GM18868 (cell line): ENCODE results near the gene GPS2.
"Not testable (repeated sequence)": the region's sequence is repeated elsewhere in the genome, so short reads cannot be mapped to it uniquely, and the experiment has no call there.

Source experiments
- ATAC-seq: cut with Tn5 transposase; IDR thresholded peaks from one replicate; pipeline ENCODE4 v1.9.1; 2021; ENCODE audit warnings: mild to moderate bottlenecking, moderate library complexity; ENCODE audit not compliant: unreplicated experiment

The GPS2 gene

DNA sequence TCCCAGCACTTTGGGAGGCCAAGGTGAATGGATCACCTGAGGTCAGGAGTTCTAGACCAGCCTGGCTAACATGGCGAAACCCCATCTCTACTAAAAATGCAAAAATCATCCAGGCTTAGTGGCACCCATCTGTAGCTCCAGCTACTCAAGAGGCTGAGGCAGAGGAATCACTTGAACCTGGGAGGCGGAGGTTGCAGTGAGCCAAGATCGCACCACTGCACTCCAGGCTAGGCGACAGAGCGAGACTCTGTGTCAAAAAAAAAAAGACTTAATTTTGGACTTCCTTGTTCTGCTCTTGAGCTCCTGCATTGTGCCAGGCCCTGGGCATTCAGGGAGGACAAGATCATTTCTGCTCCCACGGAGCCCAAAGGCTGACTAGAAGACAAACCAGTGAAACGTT lies 22.4 kb upstream of the GPS2 start:
- ATAC-seq = not testable (repeated sequence)

DNA sequence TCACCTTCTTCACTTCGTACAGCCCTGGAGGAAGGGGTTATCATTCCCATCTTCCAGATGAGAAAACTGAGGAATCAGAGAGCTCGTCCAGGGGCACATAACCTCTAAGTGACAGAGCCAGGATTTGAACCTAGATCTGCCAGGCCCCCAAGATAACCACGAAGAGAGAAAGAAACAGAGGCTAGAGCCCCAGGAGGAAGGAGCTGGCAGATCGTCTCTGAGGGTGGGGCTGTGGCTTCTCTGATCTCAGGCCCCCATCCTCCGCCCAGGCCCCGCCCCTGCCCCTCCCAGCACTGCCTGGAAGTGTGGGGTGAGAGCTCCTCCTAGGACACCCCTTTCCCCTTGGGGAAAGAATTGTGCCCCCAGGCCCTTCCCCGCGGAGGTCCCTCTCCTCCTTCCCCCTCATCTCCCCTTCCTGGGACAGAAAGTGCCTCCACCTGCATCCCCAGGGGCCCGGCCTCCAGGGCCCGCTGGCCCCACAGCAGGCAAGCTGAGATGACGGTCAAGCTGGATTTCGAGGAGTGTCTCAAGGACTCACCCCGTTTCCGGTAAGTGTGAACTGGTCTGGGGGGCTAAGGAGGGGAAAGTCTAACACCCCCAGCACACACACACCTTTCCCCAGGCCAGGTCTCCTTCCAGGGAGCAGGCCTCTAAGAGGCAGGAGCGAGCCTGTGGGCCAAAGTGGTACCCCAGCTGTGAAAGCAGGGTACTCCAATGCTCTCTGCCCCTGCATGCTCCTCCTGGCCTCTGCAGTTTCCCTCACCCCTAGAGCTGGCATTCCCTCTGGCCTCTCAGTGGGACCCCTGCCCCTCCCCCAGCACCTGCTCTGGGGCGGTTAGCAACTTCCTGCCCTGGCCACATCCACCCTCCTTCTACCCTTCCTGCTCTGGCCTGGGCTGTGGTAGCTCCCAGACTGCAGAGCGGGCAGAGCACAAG lies 21.3 kb upstream of the GPS2 start, which contains the start of gene ACAP1:
Gene ACAP1, plus strand, starts transcription at position 290 of the 936 bp plus-strand sequence. Its CDS starts 206 bp downstream, at position 496.
- ATAC-seq = peak; percentile 64

DNA sequence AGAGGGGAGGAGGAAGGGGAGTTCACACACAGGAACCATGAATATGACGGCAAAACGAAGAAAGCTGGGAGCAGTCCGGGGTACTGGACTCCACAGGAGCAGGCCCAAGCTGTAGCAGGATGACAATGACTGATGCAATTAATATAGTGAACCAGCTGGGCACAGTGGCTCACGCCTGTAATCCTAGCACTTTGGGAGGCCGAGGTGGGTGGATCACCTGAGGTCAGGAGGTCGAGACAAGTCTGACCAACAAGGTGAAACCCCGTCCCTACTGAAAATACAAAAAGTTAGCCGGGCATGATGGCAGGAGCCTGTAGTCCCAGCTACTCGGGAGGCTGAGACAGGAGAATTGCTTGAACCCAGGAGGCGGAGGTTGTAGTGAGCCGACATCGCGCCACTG lies 20.6 kb upstream of the GPS2 start:
- not testable (repeated sequence) for ATAC-seq

DNA sequence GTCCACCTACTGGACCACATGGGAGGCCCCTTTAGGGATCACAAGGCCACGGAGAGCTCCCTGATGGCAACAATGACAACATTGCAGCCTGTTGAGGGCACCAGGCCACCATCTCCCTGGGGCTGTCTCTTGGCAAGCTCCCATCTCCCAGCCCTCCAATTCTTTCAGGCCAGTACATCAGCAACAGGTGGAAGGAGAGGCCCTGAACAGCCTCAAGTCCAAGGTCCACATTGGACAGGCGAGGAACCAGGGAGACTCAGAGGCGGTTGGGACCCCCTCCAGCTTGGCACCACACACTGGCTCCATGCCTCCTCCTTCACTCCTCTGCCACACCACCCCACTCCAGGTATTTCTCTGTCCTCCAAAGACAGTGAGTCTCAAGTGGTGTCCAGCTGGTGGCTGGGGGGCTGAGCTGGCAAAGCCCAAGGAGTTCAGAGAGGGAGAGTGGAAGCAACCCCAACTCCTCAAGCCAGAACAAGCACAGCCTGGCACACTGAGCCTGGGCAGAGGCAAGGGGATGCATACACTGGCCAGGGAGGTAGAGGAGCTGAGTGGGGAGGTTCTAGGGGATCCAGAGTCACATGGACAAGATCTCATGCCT lies 19.9 kb upstream of the GPS2 start:
- no peak for ATAC-seq

DNA sequence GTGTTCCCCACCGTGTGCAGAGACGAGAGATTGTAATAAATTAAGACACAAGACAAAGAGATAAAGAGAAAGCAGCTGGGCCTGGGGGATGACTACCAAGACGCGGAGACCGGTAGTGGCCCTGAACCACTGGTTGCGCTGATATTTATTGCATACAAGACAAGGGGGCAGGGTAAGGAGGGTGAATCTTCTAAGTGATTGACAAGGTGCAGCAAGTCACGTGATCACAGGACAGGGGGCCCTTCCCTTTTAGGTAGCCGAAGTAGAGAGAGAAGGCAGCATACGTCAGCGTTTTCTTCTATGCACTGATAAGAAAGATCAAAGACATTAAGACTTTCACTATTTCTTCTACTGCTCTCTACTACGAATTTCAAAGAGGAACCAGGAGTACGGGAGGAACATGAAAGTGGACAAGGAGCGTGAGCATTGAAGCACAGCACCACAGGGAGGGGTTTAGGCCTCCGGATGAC lies 17.5 kb upstream of the GPS2 start:
- ATAC-seq = not testable (repeated sequence)

DNA sequence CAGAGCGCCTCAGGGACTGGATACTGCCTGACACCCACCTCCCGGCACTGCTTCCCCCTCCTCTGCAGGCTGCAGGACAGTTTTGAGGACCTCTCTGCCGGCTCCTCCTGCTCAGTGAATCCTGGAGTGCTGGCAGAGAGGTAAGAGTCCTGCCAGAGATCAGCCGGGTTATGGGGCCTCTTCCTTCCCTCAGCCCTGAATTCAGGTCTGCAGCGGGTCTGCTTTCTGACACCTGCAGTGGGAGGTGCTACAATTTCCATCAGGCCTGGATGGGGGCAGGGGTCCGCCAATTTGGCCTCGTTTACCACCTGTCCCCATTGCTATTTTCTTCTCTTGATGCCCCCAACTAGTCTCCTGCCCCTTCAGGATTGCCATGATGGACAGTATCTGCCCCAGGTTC lies 17.0 kb upstream of the GPS2 start:
- ATAC-seq = no peak

DNA sequence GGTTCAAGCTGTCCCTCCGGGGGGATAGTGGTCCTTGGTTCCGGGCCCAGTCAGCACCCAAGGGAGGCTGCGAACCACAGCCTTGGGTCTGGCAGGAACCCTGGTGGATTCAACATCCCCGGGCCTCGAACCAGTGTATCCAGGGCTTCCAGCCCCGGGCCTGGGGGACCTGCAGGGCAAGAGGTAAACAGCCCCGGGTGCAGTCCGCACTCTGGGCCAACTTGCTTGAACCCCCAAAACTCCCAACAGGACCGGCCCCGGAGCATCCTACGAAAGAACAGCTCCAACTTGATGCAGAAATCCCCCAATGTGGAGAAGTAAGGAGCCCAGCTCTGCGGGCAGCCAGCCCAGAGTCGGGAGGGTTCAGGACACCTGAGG lies 15.5 kb upstream of the GPS2 start:
- no peak for ATAC-seq

DNA sequence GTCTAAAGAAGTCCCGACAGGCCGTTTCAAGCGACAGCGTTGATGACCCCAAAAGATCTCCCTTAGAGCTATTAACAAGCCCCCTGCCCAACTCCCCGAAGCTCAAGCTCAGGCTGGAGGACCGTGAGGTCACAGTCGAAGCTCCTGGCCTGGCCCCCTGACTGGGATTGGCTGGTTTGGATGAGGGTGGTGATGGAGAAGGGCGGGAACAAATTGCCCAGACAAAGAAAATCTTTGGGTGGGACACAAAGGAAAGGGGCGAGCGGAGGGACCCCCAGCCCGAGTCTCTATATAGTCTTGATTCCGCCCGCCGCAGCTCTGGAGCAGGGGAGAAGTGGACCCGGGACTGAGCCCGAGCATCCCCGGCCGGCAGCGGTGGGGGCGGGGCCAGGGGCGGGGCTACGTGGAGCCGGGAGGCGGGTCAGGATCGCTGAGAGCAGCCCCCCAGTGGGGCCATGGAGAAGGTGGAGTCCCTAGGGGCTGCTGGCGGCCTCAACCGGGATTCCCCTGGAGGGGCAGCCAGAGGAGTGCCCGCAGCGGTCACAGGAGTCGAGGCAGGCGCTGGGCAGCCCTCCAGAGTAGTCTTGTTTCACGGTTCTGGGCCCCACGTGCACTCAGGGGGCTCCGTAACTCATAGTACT lies 15.0 kb upstream of the GPS2 start:
- ATAC-seq = peak; percentile 30

DNA sequence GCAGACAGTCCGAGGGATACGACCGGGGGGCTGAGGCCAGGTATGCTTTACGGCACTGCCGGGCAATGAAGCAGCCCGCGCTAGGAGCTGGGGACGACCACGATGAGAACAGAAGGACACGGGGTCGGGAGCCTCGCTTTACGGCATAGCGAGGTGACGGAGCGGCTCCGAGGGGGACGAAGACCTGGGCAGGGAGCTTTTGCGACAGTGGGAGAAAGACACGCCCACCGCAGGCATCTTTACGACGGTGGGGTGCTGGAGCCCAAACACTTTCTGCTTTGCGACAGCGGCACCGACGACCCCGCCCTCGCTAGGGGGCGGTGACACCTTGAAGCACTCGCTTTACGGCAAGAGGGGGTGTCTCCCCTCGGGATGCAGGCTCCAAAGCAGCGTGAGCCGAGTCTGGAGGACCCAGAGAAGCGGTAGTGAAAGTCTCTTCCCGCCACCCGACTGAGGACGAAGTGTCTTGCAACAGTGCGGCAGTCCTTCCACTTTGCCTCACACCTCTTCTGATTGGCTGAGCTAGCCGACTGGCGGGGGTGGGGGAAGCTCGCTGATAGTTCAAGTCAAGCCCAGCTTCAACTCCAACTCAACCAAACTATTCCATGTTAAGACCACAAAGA lies 14.3 kb upstream of the GPS2 start:
- ATAC-seq = peak; percentile 60

DNA sequence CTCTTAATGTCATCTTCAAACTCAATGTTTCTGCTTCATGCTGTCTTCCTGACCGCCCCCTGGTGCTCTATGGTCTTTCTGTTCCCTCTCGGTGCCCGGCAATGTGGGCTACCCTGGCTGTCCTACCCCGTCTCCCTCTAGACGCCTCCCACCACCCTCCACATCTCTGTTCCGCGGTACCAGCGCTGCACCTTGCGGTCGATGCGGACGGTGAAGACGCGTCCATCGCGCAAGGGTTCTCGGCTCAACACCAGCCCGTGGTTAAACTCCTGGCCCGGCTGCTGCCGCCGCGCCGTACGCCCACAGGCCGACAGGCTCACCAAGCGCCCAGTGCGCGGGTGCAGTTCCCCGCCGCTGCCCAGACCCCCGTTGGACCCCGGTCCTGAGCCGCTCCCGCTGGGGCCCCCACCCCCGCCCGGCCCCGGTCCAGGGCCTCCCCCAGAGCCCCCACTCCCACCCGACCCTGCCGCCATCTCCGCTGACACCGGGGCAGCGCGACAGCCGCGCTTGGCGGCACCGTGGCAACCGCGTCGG lies 13.7 kb upstream of the GPS2 start, which contains the start of gene NEURL4:
Gene NEURL4, minus strand, starts transcription at position 496 of the 534 bp plus-strand sequence. Its CDS starts 23 bp downstream, at position 473.
- peak; percentile 6 for ATAC-seq

DNA sequence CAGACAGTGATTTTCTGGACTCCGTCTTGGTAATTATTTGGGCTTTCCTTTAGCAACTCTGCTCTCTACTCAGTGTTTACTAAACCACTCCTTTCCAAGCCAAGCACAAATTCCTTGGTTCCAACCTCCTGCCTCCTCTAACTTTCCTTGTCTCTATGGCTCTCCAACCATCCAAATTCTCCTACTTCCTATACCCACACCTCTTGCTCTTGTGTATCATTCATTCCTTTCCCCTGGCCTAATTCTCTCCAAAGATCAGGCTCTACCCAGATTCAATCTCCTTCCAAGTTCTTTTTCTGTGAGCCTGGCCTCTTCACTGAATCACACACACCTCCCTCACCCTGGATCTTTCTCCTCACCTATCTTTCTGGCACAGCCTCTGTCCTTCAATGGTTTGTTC lies 12.8 kb upstream of the GPS2 start:
- no peak for ATAC-seq

DNA sequence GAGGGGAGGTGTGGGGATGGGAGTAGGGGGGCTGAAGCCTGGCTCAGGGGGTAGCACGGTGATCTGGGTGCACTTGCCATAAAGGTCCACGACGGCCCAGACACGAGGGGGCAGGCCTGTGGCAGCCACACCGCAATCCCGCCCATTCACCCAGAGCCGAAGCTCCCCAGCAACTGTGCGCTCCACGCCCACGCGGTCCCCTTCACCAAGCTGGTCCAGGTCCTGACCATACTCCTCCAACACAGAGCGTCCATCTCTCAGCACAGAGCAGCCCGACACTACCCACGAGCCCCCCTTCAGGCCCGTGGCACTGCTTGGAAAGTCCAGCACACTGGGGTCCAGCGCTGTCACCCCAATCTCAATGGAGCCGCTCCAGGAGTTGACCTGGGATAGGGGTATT lies 12.3 kb upstream of the GPS2 start:
- ATAC-seq = no peak

DNA sequence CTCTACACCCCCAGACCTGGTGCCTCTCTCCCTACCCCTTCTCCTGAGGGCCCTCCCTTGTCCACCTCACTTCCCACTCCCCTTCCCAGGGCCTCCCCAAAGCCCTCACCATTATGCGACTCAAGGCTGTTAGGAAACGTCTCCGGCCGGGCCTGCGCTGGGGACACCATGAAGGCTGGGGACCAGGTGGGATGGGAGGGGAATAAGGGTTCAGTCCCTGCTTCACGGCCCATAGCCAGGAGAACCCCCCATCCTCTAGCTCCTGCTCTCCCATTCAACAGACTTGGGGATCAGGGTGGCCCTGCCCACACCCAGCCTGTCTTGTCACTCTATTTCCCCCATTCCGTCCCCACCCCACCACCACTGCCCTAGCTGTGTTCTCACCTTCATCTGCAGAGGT lies 11.9 kb upstream of the GPS2 start:
- no peak for ATAC-seq

DNA sequence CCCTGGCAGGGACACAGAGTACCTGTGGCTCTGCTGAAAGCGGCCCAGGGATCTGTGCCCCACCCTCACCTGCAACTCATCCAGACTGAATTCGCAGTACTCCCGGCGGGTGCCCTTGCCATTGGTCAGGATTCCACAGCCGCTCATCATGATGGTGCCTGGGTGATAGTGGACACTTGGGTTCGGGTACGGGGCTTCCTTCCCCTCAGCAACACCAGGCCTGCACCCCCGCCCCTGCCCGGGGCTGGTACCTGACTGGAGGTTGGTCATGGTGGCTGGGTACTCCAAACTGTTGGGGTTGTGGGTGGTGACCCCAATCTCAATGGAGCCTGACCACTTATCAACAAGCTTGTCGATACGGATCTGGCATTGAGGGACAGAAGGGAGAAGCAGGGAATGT lies 11.0 kb upstream of the GPS2 start:
- ATAC-seq = no peak

DNA sequence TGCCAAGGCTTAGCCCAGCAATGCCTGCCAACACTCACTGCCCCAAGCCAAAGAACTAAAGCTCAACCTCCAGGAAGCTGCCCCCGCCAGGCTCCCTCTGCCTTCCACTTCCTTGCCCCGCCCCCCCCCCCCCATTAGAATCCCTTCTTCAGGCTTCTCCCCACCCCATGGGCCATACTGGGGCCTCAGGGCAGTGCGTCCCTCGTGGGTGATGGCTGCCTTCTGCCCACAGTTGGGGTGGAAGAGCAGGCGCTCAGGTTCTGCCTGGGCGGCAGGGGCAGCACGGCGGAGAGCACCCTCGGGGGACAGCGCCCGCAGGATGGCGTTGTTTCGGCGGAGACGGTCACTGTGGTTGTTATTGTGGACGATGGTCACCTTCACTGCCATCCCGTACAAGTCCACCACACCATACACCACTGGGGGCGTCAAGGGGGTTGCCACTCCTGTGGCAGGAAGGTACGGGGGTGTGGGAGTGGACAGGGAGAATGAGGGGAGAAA lies 9.9 kb upstream of the GPS2 start:
- ATAC-seq = no peak

DNA sequence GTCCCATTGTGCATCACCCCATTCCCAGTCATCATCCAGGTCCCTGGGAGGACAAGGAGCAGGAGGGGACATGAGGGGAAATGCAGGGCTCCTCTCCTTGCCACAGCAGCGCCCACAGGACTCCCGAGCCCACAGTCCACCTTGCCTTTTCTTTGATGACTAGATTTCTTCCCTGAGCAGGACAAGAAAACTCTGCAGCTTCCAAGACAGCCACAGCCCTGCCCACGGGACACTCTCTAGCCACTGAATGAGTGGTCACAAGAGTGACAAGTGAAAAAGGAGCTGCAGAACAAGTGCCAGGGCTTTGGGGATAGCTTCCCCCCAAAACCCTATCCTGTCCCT lies 9.2 kb upstream of the GPS2 start:
- no peak for ATAC-seq

DNA sequence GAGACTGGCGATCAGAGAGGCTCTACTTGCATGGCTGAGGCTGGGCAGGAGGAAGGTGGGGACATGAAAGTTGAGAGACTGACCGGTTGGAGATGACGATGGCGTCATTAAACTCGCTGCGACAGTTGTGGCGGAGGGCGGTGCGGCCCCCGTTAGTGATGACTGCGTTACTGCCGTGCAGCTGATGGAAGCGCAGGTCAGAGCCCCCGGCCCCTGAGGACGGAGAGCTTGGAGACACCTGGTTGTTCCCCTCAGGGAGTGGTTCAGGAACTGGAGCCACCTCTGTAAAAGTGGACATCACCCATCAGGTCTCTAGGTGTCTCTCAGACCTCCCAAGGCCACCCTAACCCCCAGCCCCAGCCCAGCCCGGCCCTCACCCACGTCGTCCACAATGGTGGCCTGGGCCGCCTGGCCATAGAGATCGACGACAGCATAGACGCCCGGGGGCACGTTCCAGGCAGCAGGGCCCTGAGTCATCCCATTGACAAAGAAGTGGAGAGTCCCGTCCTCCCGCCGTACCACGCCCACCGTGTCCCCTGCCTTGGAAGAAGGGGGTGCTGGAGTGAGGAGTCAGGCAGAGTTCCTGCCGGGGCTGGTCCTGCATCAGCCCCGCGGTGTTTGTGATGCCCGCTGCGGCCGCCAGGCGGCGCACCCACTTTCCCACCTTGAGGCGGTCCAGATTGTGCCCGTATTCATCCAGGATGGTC lies 8.7 kb upstream of the GPS2 start:
- no peak for ATAC-seq

DNA sequence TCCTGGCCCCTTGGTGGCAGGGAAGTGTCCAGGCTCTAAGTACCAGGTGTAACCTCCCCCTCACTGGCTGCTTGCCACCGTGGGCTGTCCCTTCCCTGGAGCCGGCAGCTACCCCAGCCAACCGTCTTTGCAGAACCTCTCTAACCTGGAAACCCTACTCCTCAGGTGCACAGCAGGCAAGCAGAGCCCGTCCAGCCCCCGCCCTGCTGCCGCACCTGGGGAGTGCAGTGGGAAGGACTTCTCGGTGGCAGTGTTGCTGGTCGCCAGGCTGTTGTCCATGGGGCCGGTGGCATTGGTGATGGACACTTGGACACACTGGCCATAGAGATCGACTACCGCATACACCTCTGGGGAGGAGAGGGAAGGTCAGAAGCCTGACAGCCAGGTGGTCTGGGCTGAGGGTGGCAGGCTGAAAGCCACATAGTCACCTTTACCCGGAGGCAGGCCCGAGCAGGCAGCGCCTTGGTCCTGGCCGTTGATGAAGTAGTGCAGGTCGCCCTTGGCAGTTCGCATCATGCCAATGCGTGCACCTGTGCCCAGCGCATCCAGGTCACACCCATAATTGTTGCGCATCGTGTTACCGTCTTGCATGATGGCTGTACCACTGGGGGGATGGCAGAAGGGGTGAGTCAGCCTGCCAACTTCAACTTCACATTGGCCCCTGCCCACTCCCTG lies 7.5 kb upstream of the GPS2 start:
- ATAC-seq = no peak

DNA sequence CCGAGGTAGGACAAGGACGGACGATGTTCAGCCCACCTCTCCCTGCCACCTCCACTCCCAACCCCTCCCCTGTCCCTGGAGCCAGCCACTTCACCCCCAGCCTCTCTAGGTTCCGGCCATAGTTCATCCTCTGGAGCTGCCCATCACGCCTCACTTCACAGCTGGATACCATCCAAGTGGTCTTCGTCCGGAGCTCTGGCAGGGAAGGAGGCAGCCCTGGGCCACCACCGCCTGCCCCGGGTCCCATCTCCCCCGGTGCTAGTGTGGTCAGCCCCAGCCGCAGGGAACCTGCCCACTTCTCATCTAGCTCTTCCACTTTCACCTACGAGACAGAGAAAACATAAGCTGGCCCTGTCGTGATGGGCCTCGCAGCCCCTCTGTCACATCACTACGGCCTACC lies 6.3 kb upstream of the GPS2 start:
- no peak for ATAC-seq
